AG08396 (cell line): Measurements from ENCODE around the gene GZF1.
A peak's percentile ranks its signal among the peaks of the same experiment; 100 is the strongest.

ENCODE experiments used
- DNase-seq: peaks from one replicate; pipeline ENCODE4 v3.0.0; 2012; ENCODE audit warnings: low spot score, mixed read lengths

GZF1 gene

GRCh38 chr20:23407781-23408464 is 45.9 kb downstream of the GZF1 start:
- no peak for DNase-seq

- no peak for DNase-seq
These were observed 47.0 kb downstream of the GZF1 start for GRCh38 chr20:23408957-23409356.

GRCh38 chr20:23409800-23410199 is 47.8 kb downstream of the GZF1 start:
- no peak for DNase-seq

- DNase-seq, result no peak
These were observed 49.1 kb downstream of the GZF1 start for GRCh38 chr20:23410916-23411695.

GRCh38 chr20:23412026-23412425 is 50.0 kb downstream of the GZF1 start:
- no peak for DNase-seq

GRCh38 chr20:23413862-23414422 is 52.0 kb downstream of the GZF1 start:
- no peak for DNase-seq

GRCh38 chr20:23414526-23415188 is 52.7 kb downstream of the GZF1 start:
- no peak for DNase-seq

GRCh38 chr20:23415555-23415954 is 53.6 kb downstream of the GZF1 start:
- no peak for DNase-seq

GRCh38 chr20:23415959-23416583 is 54.1 kb downstream of the GZF1 start:
- DNase-seq, result no peak

- DNase-seq, result no peak
These were observed 55.9 kb downstream of the GZF1 start for GRCh38 chr20:23417861-23418260.

GRCh38 chr20:23419657-23419994 is 57.6 kb downstream of the GZF1 start:
- DNase-seq, result no peak

- DNase-seq, result peak; percentile 76
These were observed 58.3 kb downstream of the GZF1 start for GRCh38 chr20:23419995-23420901.

- DNase-seq, result peak; percentile 97
These were observed 59.3 kb downstream of the GZF1 start, which contains the start of gene NAPB for GRCh38 chr20:23420943-23421931. Gene NAPB, minus strand, starts transcription at chr20:23421488. Its CDS starts 86 bp downstream, at chr20:23421402.
